Activated naive CD4-positive, alpha-beta T cell treated with anti-CD3 and anti-CD28 coated beads for 36 hours (primary cell): ENCODE measurements around the gene C1QA. TPM values are rescaled to one million over a fixed set of nuclear protein-coding genes. Genes with fewer than 3 reads are reported as not detected.

ENCODE experiments used
- CTCF ChIA-PET: fragments of 350-600 bp; sonication (Branson Sonifier 250); formaldehyde crosslinking; loops from one replicate; lab custom pipeline; 2021; ENCODE audit warnings: antibody characterized with exemption; lab: Charles Lee
- DNase-seq: peaks from one replicate; pipeline ENCODE4 v3.0.0-alpha.2; 2020
- H3K27ac Mint-ChIP-seq: one replicate; pipeline ENCODE4 v1.8.0; 2021; ENCODE audit warnings: mild to moderate bottlenecking, mixed read lengths
- H3K27me3 Mint-ChIP-seq: one replicate; pipeline ENCODE4 v1.8.0; 2021; ENCODE audit warnings: low read depth, mixed read lengths
- H3K36me3 Mint-ChIP-seq: one replicate; pipeline ENCODE4 v1.8.0; 2021; ENCODE audit warnings: low read depth, mixed read lengths
- H3K4me1 Mint-ChIP-seq: one replicate; pipeline ENCODE4 v1.8.0; 2021; ENCODE audit warnings: low read depth, mixed read lengths
- H3K4me3 Mint-ChIP-seq: one replicate; pipeline ENCODE4 v1.8.0; 2021; ENCODE audit warnings: mild to moderate bottlenecking, moderate library complexity, mixed read lengths
- H3K9me3 Mint-ChIP-seq: one replicate; pipeline ENCODE4 v1.8.0; 2021; ENCODE audit warnings: mixed read lengths
- intact Hi-C: fragments of 100-400 bp; cut with micrococcal nuclease; formaldehyde crosslinking; loops from one replicate; pipeline ENCODE4 v1.15.1; 2023
- total RNA-seq, 2 experiments: library from RNA; stranded (reverse); gene quantifications; one replicate each; pipeline ENCODE4 v1.2.3, GENCODE V29; 2021

C1QA gene
- total RNA-seq, 2 experiments from 2014 or later, result not detected

DNA sequence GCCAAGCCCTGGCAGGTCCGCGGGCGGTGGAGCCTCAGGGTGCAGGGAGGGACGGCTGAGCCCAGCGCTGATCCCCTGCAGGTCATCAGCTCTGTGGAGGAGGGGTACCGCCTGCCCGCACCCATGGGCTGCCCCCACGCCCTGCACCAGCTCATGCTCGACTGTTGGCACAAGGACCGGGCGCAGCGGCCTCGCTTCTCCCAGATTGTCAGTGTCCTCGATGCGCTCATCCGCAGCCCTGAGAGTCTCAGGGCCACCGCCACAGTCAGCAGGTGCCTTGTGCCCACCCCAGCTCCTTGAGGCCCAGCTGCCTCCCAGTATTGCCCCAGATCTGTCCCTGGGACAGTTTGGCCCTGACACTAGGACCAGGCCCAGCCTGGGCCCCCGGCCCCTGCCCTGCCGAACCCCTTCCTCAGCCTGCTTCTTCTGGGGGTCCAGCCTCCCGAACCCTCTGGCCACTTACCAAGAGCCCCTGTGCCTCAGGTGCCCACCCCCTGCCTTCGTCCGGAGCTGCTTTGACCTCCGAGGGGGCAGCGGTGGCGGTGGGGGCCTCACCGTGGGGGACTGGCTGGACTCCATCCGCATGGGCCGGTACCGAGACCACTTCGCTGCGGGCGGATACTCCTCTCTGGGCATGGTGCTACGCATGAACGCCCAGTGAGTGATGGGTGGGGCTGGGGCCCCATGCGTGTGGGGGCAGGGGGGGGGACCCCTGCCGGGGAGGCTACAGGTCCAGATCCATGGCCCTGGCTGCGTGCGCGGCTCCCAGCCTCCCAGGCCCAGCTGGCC, 35.4 kb upstream of the C1QA start:
- Mint-ChIP-seq H3K36me3 (no peaks in the 10 kb centered on the region), H3K9me3 (no peaks in the 10 kb centered on the region), H3K4me1 (no peaks in the 10 kb centered on the region), H3K27me3 (peaks cover 8% of the 10 kb centered on the region), H3K27ac (no peak overlapping the region), H3K4me3 (no peak overlapping the region)
- intact Hi-C loops, result no loop called here
- no peak for DNase-seq
- CTCF ChIA-PET, result no interaction called here

GRCh38 chr1:22601610-22602009, 34.8 kb upstream of the C1QA start:
- Mint-ChIP-seq H3K27ac (no peak overlapping the region), H3K36me3 (no peaks in the 10 kb centered on the region), H3K4me3 (no peak overlapping the region), H3K9me3 (no peaks in the 10 kb centered on the region), H3K4me1 (no peaks in the 10 kb centered on the region), H3K27me3 (peaks cover 12% of the 10 kb centered on the region)
- intact Hi-C loops, result no loop called here
- CTCF ChIA-PET, result no interaction called here
- DNase-seq, result no peak

GRCh38 chr1:22602060-22602740, 34.2 kb upstream of the C1QA start:
- intact Hi-C loops, result no loop called here
- Mint-ChIP-seq H3K4me1 (no peaks in the 10 kb centered on the region), H3K9me3 (no peaks in the 10 kb centered on the region), H3K27ac (no peak overlapping the region), H3K36me3 (no peaks in the 10 kb centered on the region), H3K4me3 (no peak overlapping the region), H3K27me3 (peaks cover 12% of the 10 kb centered on the region)
- DNase-seq, result no peak
- CTCF ChIA-PET, result no interaction called here

- Mint-ChIP-seq H3K9me3 (no peaks in the 10 kb centered on the region), H3K4me3 (no peak overlapping the region), H3K27me3 (peaks cover 29% of the 10 kb centered on the region), H3K27ac (no peak overlapping the region), H3K36me3 (no peaks in the 10 kb centered on the region), H3K4me1 (no peaks in the 10 kb centered on the region)
- no peak for DNase-seq
- CTCF ChIA-PET, result no interaction called here
- intact Hi-C loops, result no loop called here
These were observed 30.3 kb upstream of the C1QA start for GRCh38 chr1:22606161-22606560.

DNA sequence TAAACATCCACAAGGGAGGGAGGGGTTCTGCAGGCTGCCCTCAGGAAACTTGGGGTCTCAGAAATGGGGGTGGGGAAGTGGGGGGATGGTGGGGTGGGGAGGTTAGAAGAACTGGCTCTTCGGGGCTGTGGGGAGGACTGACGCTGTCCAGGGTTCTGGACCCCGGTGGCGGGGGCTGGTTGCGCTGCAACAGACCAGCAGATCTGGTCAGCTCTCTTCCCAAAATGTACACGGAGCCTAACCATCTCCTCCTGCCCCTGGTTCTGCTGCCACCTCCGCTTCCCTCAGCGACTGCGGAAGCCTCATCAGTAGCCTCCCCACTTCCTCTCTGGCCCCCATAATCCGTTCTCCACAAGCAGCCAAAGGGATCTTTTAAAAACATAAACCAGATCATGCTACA, 29.3 kb upstream of the C1QA start:
- no peak for DNase-seq

GRCh38 chr1:22608361-22608760, 28.1 kb upstream of the C1QA start:
- DNase-seq, result no peak
- no peak overlapping the region for H3K27ac Mint-ChIP-seq
- H3K4me3 Mint-ChIP-seq, result no peak overlapping the region
- peaks cover 35% of the 10 kb centered on the region for H3K27me3 Mint-ChIP-seq
- intact Hi-C loops, result no loop called here
- H3K9me3 Mint-ChIP-seq, result no peaks in the 10 kb centered on the region
- no peaks in the 10 kb centered on the region for H3K36me3 Mint-ChIP-seq
- CTCF ChIA-PET, result no interaction called here
- H3K4me1 Mint-ChIP-seq, result no peaks in the 10 kb centered on the region

More for the DNA sequence above, 29.3 kb upstream of the C1QA start:
- Mint-ChIP-seq H3K4me3 (no peak overlapping the region), H3K9me3 (no peaks in the 10 kb centered on the region), H3K4me1 (no peaks in the 10 kb centered on the region), H3K27me3 (peaks cover 29% of the 10 kb centered on the region), H3K36me3 (no peaks in the 10 kb centered on the region), H3K27ac (no peak overlapping the region)
- intact Hi-C loops, result no loop called here
- CTCF ChIA-PET, result no interaction called here

DNA sequence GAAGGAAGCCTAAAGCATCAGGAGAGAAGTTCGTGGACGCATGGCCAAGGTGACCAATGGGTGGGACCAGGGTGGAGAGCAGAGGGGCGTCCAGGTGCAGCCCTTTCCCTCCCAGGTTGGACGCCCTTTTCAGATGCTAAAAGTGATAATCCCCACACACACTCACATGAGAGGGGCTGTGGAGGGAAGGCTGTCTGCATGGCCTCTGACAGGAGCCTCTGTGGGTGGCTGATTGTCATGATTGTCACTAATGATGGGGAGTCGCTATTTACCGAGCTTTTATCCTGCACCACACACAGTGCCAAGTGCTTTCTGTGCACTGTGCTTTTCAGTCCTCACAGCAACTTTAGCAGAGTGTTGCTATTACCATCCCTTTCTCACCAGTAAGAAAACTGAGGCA, 27.1 kb upstream of the C1QA start:
- intact Hi-C loops, result no loop called here
- Mint-ChIP-seq H3K4me1 (no peaks in the 10 kb centered on the region), H3K4me3 (no peak overlapping the region), H3K27ac (no peak overlapping the region), H3K27me3 (peaks cover 39% of the 10 kb centered on the region), H3K36me3 (no peaks in the 10 kb centered on the region), H3K9me3 (no peaks in the 10 kb centered on the region)
- CTCF ChIA-PET, result no interaction called here
- DNase-seq, result no peak

- CTCF ChIA-PET, result no interaction called here
- Mint-ChIP-seq H3K4me3 (no peak overlapping the region), H3K4me1 (no peaks in the 10 kb centered on the region), H3K9me3 (no peaks in the 10 kb centered on the region), H3K36me3 (no peaks in the 10 kb centered on the region), H3K27me3 (peaks cover 40% of the 10 kb centered on the region), H3K27ac (no peak overlapping the region)
- peak; percentile 63 for DNase-seq
- intact Hi-C loops, result no loop called here
These were observed 24.9 kb upstream of the C1QA start for GRCh38 chr1:22611530-22611947.

DNA sequence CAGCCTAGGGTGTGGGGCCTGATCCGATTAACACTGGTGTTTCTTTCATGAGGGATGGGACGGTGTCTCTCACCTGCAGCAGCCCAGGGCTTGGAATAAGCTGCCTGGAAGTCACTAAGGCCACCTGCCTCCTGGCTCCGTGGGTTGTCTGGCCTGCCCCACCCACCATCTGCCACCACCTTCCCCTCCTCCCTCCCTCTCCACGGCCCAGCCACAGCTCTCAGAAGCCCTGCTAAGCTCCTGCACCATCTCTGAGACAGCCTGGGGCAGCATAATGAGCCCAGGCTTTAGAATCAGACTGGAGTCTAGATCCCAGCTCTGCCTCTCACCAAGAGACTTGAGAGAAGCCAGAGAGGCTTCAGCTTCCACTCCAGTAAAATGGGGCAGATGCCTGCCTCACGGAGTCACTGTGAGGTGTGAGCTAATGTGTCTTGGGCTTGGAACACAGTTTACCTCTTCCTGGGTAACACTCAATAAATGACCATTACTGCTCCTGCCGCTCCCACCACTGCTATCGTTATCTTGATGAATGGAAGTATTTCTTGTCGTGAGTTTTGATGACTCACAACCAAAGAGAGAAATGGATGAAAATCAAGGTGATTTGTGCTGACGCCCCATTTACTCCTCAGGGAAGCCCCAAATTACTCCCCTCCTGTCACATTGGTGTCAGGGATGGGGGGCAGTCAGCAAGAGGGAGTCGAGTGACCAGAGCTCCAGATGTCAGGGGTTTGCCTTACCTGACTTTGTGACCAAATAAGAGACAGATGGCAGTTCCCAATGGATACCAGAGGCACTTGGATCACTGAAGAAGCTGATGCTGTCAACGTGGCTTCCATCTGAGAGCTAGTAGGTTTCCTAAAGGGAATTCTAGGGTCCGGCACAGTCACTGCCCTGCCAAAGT, 23.5 kb upstream of the C1QA start:
- intact Hi-C loops, result no loop called here
- no peaks in the 10 kb centered on the region for H3K9me3 Mint-ChIP-seq
- no peaks in the 10 kb centered on the region for H3K36me3 Mint-ChIP-seq
- DNase-seq, result no peak
- H3K27ac Mint-ChIP-seq, result no peak overlapping the region
- peaks cover 40% of the 10 kb centered on the region for H3K27me3 Mint-ChIP-seq
- H3K4me3 Mint-ChIP-seq, result no peak overlapping the region
- no peaks in the 10 kb centered on the region for H3K4me1 Mint-ChIP-seq
- CTCF ChIA-PET, result no interaction called here

DNA sequence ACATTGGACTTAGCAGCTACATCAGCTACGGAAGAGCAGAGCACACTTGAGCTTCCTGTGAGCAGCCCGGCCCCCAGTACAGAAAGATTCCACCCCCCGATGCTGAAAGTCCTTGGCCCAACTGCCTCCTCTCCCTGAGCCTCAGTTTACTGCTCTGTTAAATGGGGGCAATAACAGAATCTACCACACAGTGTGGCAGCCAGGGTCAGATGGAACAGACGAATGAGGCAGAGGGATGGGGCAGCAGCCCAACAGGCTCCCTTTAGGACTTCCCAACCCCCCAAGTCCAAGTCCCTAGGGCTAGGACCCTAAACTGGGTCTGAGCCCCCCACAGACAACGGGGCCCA, 22.9 kb upstream of the C1QA start:
- peaks cover 35% of the 10 kb centered on the region for H3K27me3 Mint-ChIP-seq
- H3K27ac Mint-ChIP-seq, result no peak overlapping the region
- H3K9me3 Mint-ChIP-seq, result no peaks in the 10 kb centered on the region
- H3K4me1 Mint-ChIP-seq, result no peaks in the 10 kb centered on the region
- H3K36me3 Mint-ChIP-seq, result no peaks in the 10 kb centered on the region
- CTCF ChIA-PET, result no interaction called here
- intact Hi-C loops, result no loop called here
- DNase-seq, result no peak
- no peak overlapping the region for H3K4me3 Mint-ChIP-seq

GRCh38 chr1:22613951-22614350, 22.5 kb upstream of the C1QA start:
- Mint-ChIP-seq H3K4me3 (no peak overlapping the region), H3K36me3 (no peaks in the 10 kb centered on the region), H3K27ac (no peak overlapping the region), H3K4me1 (no peaks in the 10 kb centered on the region), H3K9me3 (no peaks in the 10 kb centered on the region), H3K27me3 (peaks cover 37% of the 10 kb centered on the region)
- no peak for DNase-seq
- intact Hi-C loops, result no loop called here
- CTCF ChIA-PET, result no interaction called here

DNA sequence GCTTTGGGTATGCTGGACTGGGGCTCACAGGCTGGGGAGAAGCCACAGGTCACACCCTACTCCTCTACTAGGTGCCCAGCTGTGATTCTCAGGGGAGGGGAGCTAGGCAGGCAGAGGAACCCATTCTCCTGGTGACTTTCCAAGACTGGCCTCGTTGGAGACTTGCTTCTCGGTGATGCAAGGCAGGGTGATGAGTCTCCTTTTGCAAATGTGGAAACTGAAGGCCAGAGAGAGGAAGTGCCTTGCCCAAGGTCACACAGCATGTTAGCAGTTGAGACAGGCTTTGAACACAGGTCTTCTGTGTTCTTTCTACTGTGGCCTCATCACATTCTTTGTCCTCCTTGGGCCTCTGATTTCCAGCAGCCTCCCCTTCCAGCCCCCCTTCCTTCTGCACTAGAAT, 20.5 kb upstream of the C1QA start:
- Mint-ChIP-seq H3K9me3 (no peaks in the 10 kb centered on the region), H3K4me1 (no peaks in the 10 kb centered on the region)
- CTCF ChIA-PET, result no interaction called here

More for the DNA sequence above, 20.5 kb upstream of the C1QA start:
- H3K4me3 Mint-ChIP-seq, result no peak overlapping the region
- H3K27me3 Mint-ChIP-seq, result peaks cover 46% of the 10 kb centered on the region
- intact Hi-C loops, result no loop called here
- DNase-seq, result no peak
- no peaks in the 10 kb centered on the region for H3K36me3 Mint-ChIP-seq
- H3K27ac Mint-ChIP-seq, result no peak overlapping the region
